ENCODE measurements around the gene DAD1.
A peak's percentile ranks its signal among the peaks of the same experiment; 100 is the strongest.
"Not testable (repeated sequence)": the region's sequence is repeated elsewhere in the genome, so short reads cannot be mapped to it uniquely, and the experiment has no call there.

Gene DAD1

GRCh38 chr14:22589096-22589839 is at the start of gene DAD1:
Gene DAD1, minus strand, starts transcription at chr14:22589224. Its CDS starts 67 bp downstream, at chr14:22589157.
- DNase-seq = peak; percentile 95 to 96

- DNase-seq = not testable (repeated sequence)
Observed at GRCh38 chr14:22635980-22636379, 47.0 kb upstream of the DAD1 start.

GRCh38 chr14:22634233-22634900 is 45.3 kb upstream of the DAD1 start:
- no peak for DNase-seq

GRCh38 chr14:22630486-22630885 is 41.5 kb upstream of the DAD1 start:
- DNase-seq = no peak

GRCh38 chr14:22630066-22630465 is 41.0 kb upstream of the DAD1 start:
- no peak for DNase-seq

- DNase-seq = no peak
Observed at GRCh38 chr14:22629361-22629760, 40.3 kb upstream of the DAD1 start.

- DNase-seq = no peak
Observed at GRCh38 chr14:22627506-22628263, 38.7 kb upstream of the DAD1 start.

GRCh38 chr14:22626590-22626989 is 37.6 kb upstream of the DAD1 start:
- no peak for DNase-seq

- no peak for DNase-seq
Observed at GRCh38 chr14:22623047-22623446, 34.0 kb upstream of the DAD1 start.

- no peak for DNase-seq
Observed at GRCh38 chr14:22622255-22622654, 33.2 kb upstream of the DAD1 start.

- DNase-seq = not testable (repeated sequence)
Observed at GRCh38 chr14:22615765-22616164, 26.7 kb upstream of the DAD1 start.

- no peak for DNase-seq
Observed at GRCh38 chr14:22614240-22614799, 25.3 kb upstream of the DAD1 start.

GRCh38 chr14:22613736-22614239 is 24.8 kb upstream of the DAD1 start:
- DNase-seq = no peak

GRCh38 chr14:22613106-22613695 is 24.2 kb upstream of the DAD1 start:
- no peak for DNase-seq

GRCh38 chr14:22610931-22611330 is 21.9 kb upstream of the DAD1 start:
- DNase-seq = no peak

- DNase-seq = no peak
Observed at GRCh38 chr14:22607291-22607690, 18.3 kb upstream of the DAD1 start.

- DNase-seq = no peak
Observed at GRCh38 chr14:22606380-22606779, 17.4 kb upstream of the DAD1 start.

GRCh38 chr14:22602862-22603261 is 13.8 kb upstream of the DAD1 start:
- no peak for DNase-seq

- DNase-seq = no peak
Observed at GRCh38 chr14:22601996-22602395, 13.0 kb upstream of the DAD1 start.

- no peak for DNase-seq
Observed at GRCh38 chr14:22601456-22601855, 12.4 kb upstream of the DAD1 start.

GRCh38 chr14:22600027-22600426 is 11.0 kb upstream of the DAD1 start:
- no peak for DNase-seq

GRCh38 chr14:22599349-22599748 is 10.3 kb upstream of the DAD1 start:
- no peak for DNase-seq

- no peak for DNase-seq
Observed at GRCh38 chr14:22598896-22599244, 9.8 kb upstream of the DAD1 start.

All from hippocampal formation (tissue), 2 donors.